ENCODE results near the gene ARL11. TPM values are rescaled to one million over a fixed set of nuclear protein-coding genes. Genes with fewer than 3 reads are reported as not detected.
"Not testable (repeated sequence)": the region's sequence is repeated elsewhere in the genome, so short reads cannot be mapped to it uniquely, and the experiment has no call there.

Gene ARL11
- total RNA-seq, 2 donors from 2014 or later, result 0.05 to 0.40 TPM

- TF ChIP-seq POLR2AphosphoS5 (IDR thresholded peaks at IDR 0.05) (peak; percentile 79), POLR2A (IDR thresholded peaks at IDR 0.05) (no peak)
- TF ChIP-seq, protein P1, sequence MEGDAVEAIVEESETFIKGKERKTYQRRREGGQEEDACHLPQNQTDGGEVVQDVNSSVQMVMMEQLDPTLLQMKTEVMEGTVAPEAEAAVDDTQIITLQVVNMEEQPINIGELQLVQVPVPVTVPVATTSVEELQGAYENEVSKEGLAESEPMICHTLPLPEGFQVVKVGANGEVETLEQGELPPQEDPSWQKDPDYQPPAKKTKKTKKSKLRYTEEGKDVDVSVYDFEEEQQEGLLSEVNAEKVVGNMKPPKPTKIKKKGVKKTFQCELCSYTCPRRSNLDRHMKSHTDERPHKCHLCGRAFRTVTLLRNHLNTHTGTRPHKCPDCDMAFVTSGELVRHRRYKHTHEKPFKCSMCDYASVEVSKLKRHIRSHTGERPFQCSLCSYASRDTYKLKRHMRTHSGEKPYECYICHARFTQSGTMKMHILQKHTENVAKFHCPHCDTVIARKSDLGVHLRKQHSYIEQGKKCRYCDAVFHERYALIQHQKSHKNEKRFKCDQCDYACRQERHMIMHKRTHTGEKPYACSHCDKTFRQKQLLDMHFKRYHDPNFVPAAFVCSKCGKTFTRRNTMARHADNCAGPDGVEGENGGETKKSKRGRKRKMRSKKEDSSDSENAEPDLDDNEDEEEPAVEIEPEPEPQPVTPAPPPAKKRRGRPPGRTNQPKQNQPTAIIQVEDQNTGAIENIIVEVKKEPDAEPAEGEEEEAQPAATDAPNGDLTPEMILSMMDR (IDR thresholded peaks at IDR 0.05), result peak; percentile 27 to 85 (median 78)
- Histone ChIP-seq H3K27ac (no peak overlapping the region), H3K4me3 (peak overlapping the region; percentile 9 to 19), H3K9me3 (no peaks in the 10 kb centered on the region), H3K4me1 (replicated peaks) (no peaks in the 10 kb centered on the region), H3K27me3 (replicated peaks; ENCODE audit: insufficient read depth) (no peaks in the 10 kb centered on the region), H3K36me3 (no peaks in the 10 kb centered on the region)
- intact Hi-C loops (cut with DNase I), result loop anchor here (5.0 kb wide), 2 partner anchors 165 to 305 kb away; partner anchors contain the start of genes CAB39L and SETDB2
- 28% methylated on average over 15 of the region's 15 CpGs for WGBS
- DNase-seq (ENCODE audit: low spot score), result peak; percentile 88
Measured at GRCh38 chr13:49606747-49607648, 21.3 kb upstream of the ARL11 start.

DNA sequence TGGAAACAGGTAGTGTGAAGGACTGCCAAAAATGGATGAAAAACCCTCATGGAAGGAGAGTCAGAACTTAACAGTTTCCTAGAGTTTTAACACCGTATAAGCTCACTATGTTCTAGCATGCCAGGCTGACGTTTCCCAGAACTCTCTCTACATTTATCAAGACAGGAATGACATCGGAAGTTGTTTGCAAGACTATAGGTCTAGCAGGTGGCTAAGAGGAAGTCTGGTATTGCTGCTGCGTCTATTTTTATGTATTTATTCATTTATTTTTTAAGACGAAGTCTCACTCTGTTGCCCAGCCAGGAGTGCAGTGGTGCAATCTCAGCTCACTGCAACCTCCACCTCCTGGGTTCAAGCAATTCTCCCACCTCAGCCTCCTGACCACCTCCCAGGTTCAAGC is 20.5 kb upstream of the ARL11 start:
- Histone ChIP-seq H3K27ac (no peak overlapping the region), H3K27me3 (replicated peaks; ENCODE audit: insufficient read depth) (no peaks in the 10 kb centered on the region), H3K36me3 (no peaks in the 10 kb centered on the region), H3K9me3 (no peaks in the 10 kb centered on the region), H3K4me3 (no peak overlapping the region), H3K4me1 (replicated peaks) (no peaks in the 10 kb centered on the region)
- intact Hi-C loops (cut with DNase I), result loop anchor here (5.0 kb wide), 2 partner anchors 165 to 305 kb away; partner anchors contain the start of genes CAB39L and SETDB2
- 68% methylated on average over 5 of the region's 5 CpGs for WGBS
- TF ChIP-seq POLR2AphosphoS5 (IDR thresholded peaks at IDR 0.05) (no peak), POLR2A (IDR thresholded peaks at IDR 0.05) (no peak)
- TF ChIP-seq, protein P1 (IDR thresholded peaks at IDR 0.05), result no peak
- DNase-seq (ENCODE audit: low spot score), result no peak

DNA sequence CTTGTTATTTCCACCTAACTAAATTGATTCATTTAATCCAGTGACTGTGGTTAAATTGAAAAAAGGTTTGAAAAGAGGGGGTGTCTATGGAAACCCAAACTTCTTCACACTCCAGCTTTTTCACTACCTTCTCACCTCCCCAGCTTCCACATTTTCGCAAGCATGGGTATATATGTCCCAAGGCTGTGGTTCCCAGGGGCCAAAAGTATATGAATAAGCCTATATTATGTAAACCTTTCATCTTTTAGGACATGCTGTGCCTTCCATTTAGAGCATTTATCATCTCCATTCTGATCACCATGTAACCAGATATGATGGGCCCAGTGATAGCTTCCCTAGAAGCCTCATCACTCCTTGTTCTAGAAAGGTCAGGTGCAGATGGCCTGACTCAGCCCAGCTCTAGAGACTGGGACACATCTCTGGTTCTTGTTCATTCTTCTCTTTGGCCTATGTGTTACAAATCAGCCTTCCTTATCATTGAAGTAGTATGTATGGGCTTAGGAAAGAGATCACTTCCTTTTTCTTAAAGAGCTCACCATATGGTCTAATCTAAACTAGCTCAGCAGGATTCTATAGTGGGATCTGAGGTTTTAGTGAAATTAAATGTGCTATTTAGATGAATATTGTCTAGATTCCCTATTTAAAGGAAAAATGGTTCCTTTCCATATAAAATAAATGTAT is 19.5 kb upstream of the ARL11 start:
- Histone ChIP-seq H3K9me3 (no peaks in the 10 kb centered on the region), H3K27ac (no peak overlapping the region), H3K4me1 (replicated peaks) (no peaks in the 10 kb centered on the region), H3K4me3 (no peak overlapping the region), H3K27me3 (replicated peaks; ENCODE audit: insufficient read depth) (no peaks in the 10 kb centered on the region), H3K36me3 (no peaks in the 10 kb centered on the region)
- no peak for DNase-seq (ENCODE audit: low spot score)
- TF ChIP-seq POLR2A (IDR thresholded peaks at IDR 0.05) (no peak), POLR2AphosphoS5 (IDR thresholded peaks at IDR 0.05) (no peak)
- TF ChIP-seq, protein P1 (IDR thresholded peaks at IDR 0.05), result no peak
- intact Hi-C loops (cut with DNase I), result loop anchor here (5.0 kb wide), 2 partner anchors 166 to 306 kb away; partner anchors contain the start of genes CAB39L and SETDB2
- WGBS, result 88% methylated on average over 1 of the region's 1 CpG

DNA sequence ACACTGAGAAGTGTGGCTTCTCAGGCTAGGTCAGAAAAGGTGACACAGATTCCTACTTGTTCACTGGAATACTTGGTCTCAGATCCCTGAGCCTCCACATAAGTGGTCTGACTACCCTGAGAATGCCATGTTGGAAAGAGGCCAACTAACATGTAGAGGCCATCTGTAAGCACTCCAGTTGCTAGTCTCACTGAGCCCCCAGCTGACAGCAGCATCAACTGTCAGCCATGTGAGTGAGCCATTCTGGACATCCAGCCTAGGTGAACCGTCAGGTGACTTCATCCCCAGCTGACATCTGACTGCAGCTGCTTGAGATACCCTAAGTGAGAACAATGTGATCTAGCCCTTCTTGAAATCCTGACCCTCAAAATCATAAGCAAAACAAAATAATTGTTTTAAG is 18.1 kb upstream of the ARL11 start:
- Histone ChIP-seq H3K4me1 (replicated peaks) (no peaks in the 10 kb centered on the region), H3K9me3 (no peaks in the 10 kb centered on the region), H3K4me3 (no peak overlapping the region), H3K27me3 (replicated peaks; ENCODE audit: insufficient read depth) (no peaks in the 10 kb centered on the region), H3K27ac (no peak overlapping the region), H3K36me3 (no peaks in the 10 kb centered on the region)
- intact Hi-C loops (cut with DNase I), result no loop called here
- DNase-seq (ENCODE audit: low spot score), result no peak
- 100% methylated on average over 1 of the region's 1 CpG for WGBS
- TF ChIP-seq, protein P1 (IDR thresholded peaks at IDR 0.05), result no peak
- TF ChIP-seq POLR2A (IDR thresholded peaks at IDR 0.05), result no peak
- TF ChIP-seq POLR2AphosphoS5 (IDR thresholded peaks at IDR 0.05), result no peak

- H3K9me3 ChIP-seq; H3K4me1 ChIP-seq (replicated peaks); DNase-seq (ENCODE audit: low spot score); intact Hi-C loops (cut with DNase I); H3K4me3 ChIP-seq; H3K27me3 ChIP-seq (replicated peaks; ENCODE audit: insufficient read depth); H3K27ac ChIP-seq; H3K36me3 ChIP-seq: not testable (repeated sequence)
- WGBS, result 92% methylated on average over 3 of the region's 3 CpGs
Measured at GRCh38 chr13:49612042-49612441, 16.3 kb upstream of the ARL11 start.
